22Rv1 (cell line): ENCODE data around the gene OR5AK2.
"Not testable (repeated sequence)": the region's sequence is repeated elsewhere in the genome, so short reads cannot be mapped to it uniquely, and the experiment has no call there.

ENCODE experiments used
- H3K27ac ChIP-seq: fragments of 450-650 bp; 2 replicates; pipeline ENCODE4 v1.5.1; 2017
- ZFX ChIP-seq: fragments of 450-650 bp; IDR thresholded peaks from 2 replicates; pipeline ENCODE4 v1.6.1; 2017; ENCODE audit warnings: antibody characterized with exemption, borderline replicate concordance
- TF ChIP-seq, protein P1 (sequence below): fragments of 450-650 bp; IDR thresholded peaks from 2 replicates; pipeline ENCODE4 v1.5.1; 2017; ENCODE audit warnings: mild to moderate bottlenecking

OR5AK2 gene, protein sequence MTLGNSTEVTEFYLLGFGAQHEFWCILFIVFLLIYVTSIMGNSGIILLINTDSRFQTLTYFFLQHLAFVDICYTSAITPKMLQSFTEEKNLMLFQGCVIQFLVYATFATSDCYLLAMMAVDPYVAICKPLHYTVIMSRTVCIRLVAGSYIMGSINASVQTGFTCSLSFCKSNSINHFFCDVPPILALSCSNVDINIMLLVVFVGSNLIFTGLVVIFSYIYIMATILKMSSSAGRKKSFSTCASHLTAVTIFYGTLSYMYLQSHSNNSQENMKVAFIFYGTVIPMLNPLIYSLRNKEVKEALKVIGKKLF

DNA sequence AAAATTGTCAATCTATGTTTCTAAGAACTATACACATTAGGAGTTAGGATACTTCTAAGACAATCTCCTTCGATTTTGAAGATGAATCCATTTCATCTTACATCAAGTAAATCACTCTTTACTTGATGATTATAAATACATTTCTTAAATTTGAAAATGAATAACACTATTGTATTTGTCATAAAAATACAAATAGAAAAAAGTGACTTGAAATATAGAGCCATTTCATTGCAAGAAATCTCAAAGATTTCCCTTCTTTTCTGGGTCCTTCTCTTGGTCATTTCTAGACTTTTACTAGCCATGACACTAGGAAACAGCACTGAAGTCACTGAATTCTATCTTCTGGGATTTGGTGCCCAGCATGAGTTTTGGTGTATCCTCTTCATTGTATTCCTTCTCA is at the start of gene OR5AK2:
TSS of gene OR5AK2 (plus strand) at position 301 of the 400 bp plus-strand sequence. CDS start at position 301, 0 bp downstream.
- TF ChIP-seq, protein P1, sequence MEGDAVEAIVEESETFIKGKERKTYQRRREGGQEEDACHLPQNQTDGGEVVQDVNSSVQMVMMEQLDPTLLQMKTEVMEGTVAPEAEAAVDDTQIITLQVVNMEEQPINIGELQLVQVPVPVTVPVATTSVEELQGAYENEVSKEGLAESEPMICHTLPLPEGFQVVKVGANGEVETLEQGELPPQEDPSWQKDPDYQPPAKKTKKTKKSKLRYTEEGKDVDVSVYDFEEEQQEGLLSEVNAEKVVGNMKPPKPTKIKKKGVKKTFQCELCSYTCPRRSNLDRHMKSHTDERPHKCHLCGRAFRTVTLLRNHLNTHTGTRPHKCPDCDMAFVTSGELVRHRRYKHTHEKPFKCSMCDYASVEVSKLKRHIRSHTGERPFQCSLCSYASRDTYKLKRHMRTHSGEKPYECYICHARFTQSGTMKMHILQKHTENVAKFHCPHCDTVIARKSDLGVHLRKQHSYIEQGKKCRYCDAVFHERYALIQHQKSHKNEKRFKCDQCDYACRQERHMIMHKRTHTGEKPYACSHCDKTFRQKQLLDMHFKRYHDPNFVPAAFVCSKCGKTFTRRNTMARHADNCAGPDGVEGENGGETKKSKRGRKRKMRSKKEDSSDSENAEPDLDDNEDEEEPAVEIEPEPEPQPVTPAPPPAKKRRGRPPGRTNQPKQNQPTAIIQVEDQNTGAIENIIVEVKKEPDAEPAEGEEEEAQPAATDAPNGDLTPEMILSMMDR, result no peak
- no peak for TF ChIP-seq ZFX
- H3K27ac ChIP-seq, result no peak within 1 kb of the TSS

DNA sequence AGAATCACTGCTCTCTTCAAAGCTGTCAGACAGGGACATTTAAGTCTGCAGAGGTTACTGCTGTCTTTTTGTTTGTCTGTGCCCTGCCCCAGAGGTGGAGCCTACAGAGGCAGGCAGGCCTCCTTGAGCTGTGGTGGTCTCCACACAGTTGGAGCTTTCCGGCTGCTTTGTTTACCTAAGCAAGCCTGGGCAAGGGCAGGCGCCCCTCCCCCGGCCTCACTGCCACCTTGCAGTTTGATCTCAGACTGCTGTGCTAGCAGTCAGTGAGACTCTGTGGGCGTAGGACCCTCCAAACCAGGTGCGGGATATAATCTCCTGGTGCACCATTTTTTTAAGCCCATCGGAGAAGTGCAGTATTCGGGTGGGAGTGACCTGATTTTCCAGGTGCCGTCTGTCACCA is 43.2 kb upstream of the OR5AK2 start:
- H3K27ac ChIP-seq, result not testable (repeated sequence)

DNA sequence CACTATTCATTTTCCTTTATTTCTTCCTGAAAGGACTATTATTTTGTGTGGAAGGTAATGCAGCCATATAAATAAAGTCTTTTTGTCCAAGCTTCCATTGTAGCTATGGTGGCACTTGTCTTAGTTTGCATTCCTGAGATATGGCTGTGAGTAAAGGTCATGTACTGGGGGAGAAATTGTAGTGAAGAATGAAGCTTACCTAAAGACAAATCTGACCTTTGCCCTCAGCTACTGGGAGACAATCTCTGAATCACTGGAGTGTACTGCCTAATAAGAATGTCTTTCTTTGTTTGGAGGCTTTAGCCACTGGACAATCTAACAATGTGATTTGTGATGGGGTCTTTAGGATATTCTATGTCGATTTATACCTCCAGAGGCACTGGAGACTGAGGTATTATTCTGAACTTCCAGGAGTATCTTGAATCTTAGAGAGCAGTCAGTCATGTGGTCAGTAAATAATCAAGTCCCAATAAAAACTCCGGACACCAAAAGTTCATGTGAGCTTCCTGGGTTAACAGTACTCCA is 39.7 kb upstream of the OR5AK2 start:
- TF ChIP-seq, protein P1, result no peak
- TF ChIP-seq ZFX, result no peak
- H3K27ac ChIP-seq, result no peak overlapping the region

DNA sequence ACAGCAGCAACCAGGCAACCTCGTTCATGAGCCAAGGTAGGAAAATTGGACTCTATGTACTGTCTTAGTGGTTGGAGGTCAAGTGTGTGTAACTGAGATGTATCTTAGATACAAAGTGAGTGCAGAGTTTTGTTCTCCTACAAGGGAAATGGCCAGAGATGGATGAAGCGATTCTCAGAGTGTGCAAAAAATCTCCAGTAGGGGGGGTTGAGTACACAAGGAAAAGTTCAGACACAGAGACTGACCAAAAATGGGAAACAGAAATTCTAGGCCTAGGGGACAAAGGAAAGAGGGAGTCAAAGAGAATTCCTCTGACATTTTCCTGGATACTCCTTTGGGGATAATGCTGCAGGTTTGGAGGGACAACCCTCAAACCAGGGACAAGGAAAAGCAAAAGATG is 38.2 kb upstream of the OR5AK2 start:
- TF ChIP-seq, protein P1, result peak; percentile 31; the same call in 1 of the 2 replicates
- no peak for TF ChIP-seq ZFX

DNA sequence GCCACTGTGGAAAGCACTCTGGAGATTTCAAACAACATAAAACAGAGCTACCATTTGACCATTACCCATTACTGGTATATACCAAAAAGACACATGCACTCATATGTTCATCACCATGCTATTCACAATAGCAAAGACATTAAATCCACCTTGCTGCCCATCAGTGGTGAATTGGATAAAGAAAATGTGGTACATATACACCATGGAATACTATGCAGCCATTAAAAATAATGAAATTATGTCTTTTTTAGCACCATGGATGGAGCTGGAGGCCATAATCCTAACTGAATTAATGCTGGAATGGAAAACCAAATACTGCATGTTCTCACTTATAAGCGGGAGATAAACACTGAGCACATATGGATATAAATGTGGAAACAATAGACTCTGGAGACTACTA is 34.8 kb upstream of the OR5AK2 start:
- not testable (repeated sequence) for H3K27ac ChIP-seq

More for the DNA sequence above, 38.2 kb upstream of the OR5AK2 start:
- H3K27ac ChIP-seq, result no peak overlapping the region

DNA sequence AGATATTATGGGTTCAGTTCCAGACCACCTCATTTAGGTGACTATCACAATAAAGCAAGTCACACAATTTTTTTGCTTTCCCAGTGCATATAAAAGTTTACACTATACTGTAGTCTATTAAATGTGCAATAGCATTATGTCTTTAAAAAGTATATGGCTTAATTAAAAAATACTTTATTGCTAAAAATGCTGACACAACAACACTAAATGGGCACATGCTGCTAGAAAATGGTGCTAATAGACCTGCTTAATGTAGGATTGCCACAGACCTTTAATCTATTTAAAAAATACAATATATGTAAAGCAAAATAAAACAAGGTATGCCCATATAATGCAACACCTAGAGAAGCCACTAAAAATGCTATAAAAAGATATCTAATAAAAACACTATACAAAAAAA is 27.1 kb upstream of the OR5AK2 start:
- no peak overlapping the region for H3K27ac ChIP-seq
- TF ChIP-seq ZFX, result no peak
- TF ChIP-seq, protein P1, result no peak

DNA sequence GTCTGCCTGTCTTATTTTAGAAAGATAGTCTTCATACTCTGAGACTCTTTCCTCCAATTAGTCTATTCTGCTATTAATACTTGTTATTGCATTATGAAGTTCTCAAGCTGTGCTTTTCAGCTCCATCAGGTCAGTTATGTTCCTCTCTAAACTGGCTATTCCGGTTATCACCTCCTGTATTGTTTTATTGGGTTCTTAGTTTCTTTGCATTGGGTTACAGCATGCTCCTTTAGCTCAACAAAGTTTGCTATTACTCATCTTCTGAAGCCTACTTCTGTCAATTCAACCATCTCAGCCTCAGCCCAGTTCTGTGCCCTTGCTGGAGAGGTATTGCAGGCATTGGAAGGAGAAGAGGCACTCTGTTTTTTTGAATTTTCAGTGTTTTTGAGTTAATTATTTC is 21.0 kb upstream of the OR5AK2 start:
- no peak overlapping the region for H3K27ac ChIP-seq
- TF ChIP-seq, protein P1, result no peak
- no peak for TF ChIP-seq ZFX

DNA sequence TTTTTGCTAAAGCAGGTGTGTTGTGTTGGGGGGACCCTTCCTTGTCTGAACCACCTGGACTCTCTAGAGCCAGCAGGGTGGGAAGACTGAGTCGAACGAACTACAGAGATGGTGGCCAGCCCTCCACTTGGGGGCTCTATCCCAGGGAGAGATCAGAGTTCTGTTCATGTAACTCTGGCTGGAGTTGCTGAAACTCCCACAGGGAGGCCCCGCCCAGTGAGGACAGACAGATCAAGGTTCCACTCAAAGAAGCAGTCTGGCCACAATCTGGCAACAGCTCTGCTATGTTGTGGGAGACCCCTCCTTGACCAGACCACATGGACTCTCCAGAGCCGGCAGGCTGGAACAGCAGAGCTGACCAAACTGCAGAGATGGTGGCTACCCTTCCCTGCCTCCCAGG is 20.2 kb upstream of the OR5AK2 start:
- H3K27ac ChIP-seq, result no peak overlapping the region
- TF ChIP-seq, protein P1, result no peak
- TF ChIP-seq ZFX, result no peak
